ENCODE data around the gene HIBADH. TPM values are rescaled to one million over a fixed set of nuclear protein-coding genes. Genes with fewer than 3 reads are reported as not detected.

HIBADH gene
- total and polyA plus RNA-seq, 2 of the 4 experiments (the other 2 are of a cell fraction): 36.6 to 52.5 TPM

GRCh38 chr7:27548304-27548703 lies 114.4 kb downstream of the HIBADH start:
- Histone ChIP-seq H3K18ac (ENCODE audit: low read depth, low read length) (no peak overlapping the region), H3K4me1 (ENCODE audit: control insufficient read depth, insufficient read depth, low read length) (no peaks in the 10 kb centered on the region), H4K20me1 (ENCODE audit: insufficient read depth, low read length) (no peaks in the 10 kb centered on the region), H3K79me1 (ENCODE audit: low read depth in 1 of 2, low read length in 2 of 2) (no peaks in the 10 kb centered on the region), H3K9me1 (ENCODE audit: insufficient read depth, low read length) (no peaks in the 10 kb centered on the region), H4K8ac (ENCODE audit: low read depth in 2 of 2, low read length in 2 of 2) (no peak overlapping the region), H2BK5ac (ENCODE audit: low read depth, low read length, poor library complexity, severe bottlenecking) (no peak overlapping the region), H2AK5ac (ENCODE audit: low read depth, low read length) (no peak overlapping the region), H2BK20ac (ENCODE audit: low read depth, low read length) (no peak overlapping the region), H3K27me3 (ENCODE audit: control insufficient read depth, insufficient read depth, low read length) (no peaks in the 10 kb centered on the region), H2AK9ac (replicated peaks; ENCODE audit: low read depth, low read length, poor library complexity) (no peak overlapping the region), H2BK120ac (ENCODE audit: low read depth, low read length) (no peak overlapping the region), H3K4me2 (ENCODE audit: low read depth, low read length) (no peak overlapping the region), H3K27ac (ENCODE audit: insufficient read depth, low read length) (no peak overlapping the region), H3K4ac (ENCODE audit: low read depth, low read length) (no peak overlapping the region), H4K5ac (ENCODE audit: low read depth, low read length) (no peak overlapping the region), H2AFZ (replicated peaks; ENCODE audit: low read length, poor library complexity) (no peak overlapping the region), H3K14ac (replicated peaks; ENCODE audit: low read depth, low read length) (no peak overlapping the region), H4K91ac (ENCODE audit: insufficient read depth, low read depth, low read length) (no peak overlapping the region), H3K9ac (ENCODE audit: low read depth, low read length) (no peak overlapping the region), H3K56ac (ENCODE audit: extremely low read depth, insufficient read depth, low read length) (no peak overlapping the region), H3K36me3 (ENCODE audit: control insufficient read depth, insufficient read depth, low read length) (no peaks in the 10 kb centered on the region), H2BK15ac (ENCODE audit: low read depth, low read length) (no peak overlapping the region), H3K23ac (ENCODE audit: low read depth, low read length) (no peak overlapping the region), H3K9me3 (ENCODE audit: control insufficient read depth, insufficient read depth, low read length) (no peaks in the 10 kb centered on the region), H3K4me3 (ENCODE audit: insufficient read depth, low read depth, low read length) (no peak overlapping the region)
- in situ Hi-C loops (cut with MboI; ENCODE audit: low sequenced_read_pairs) (no loop called here), dilution Hi-C loops (cut with HindIII; ENCODE audit: low sequenced_read_pairs, unreplicated experiment) (no loop called here), intact Hi-C loops (cut with micrococcal nuclease) (no loop called here)
- no peak for DNase-seq
- CTCF ChIA-PET: no interaction called here
- no CpG with 5 or more reads among the region's 1 CpG for WGBS, 2 experiments (ENCODE audit: extremely low coverage in 2 of 2, insufficient read length in 1 of 2)
- TF ChIP-seq ELK1 (IDR thresholded peaks at IDR 0.05; ENCODE audit: borderline replicate concordance, low read depth, low read length) (no peak), RFX5 (IDR thresholded peaks at IDR 0.05; ENCODE audit: low read depth, low read length) (no peak), SMC3 (IDR thresholded peaks at IDR 0.05; ENCODE audit: low read depth, low read length) (no peak), CHD1 (IDR thresholded peaks at IDR 0.05; ENCODE audit: low read depth, low read length) (no peak), USF2 (IDR thresholded peaks at IDR 0.05; ENCODE audit: low read depth, low read length) (no peak), RCOR1 (IDR thresholded peaks at IDR 0.05; ENCODE audit: insufficient replicate concordance, low read length) (no peak), BHLHE40 (IDR thresholded peaks at IDR 0.05; ENCODE audit: low read depth, low read length) (no peak), FOS (IDR thresholded peaks at IDR 0.05; ENCODE audit: low read depth, low read length) (no peak)
- no peak for ATAC-seq (ENCODE audit: low read depth)
- POLR2A ChIA-PET (ENCODE audit: unreplicated experiment): no interaction called here
- BruUV-seq (replicated peaks): no TSS peak

Measured in IMR-90 (cell line).